Nephron progenitor cell (in vitro differentiated cells): ENCODE results near the gene E2F1.

Experiments
- DNase-seq: peaks from one replicate; pipeline ENCODE4 v3.0.0; 2021
- H3K27ac Mint-ChIP-seq: 2 replicates; pipeline ENCODE4 v1.8.0; 2021; ENCODE audit warnings: mild to moderate bottlenecking, moderate library complexity, mixed read lengths
- H3K27me3 Mint-ChIP-seq: 2 replicates; pipeline ENCODE4 v1.8.0; 2021; ENCODE audit warnings: mild to moderate bottlenecking, low read depth, mixed read lengths; ENCODE audit not compliant: poor library complexity
- H3K36me3 Mint-ChIP-seq: 2 replicates; pipeline ENCODE4 v1.8.0; 2021; ENCODE audit warnings: low read depth, mixed read lengths
- H3K4me1 Mint-ChIP-seq: 2 replicates; pipeline ENCODE4 v1.8.0; 2021; ENCODE audit warnings: mixed read lengths
- H3K4me3 Mint-ChIP-seq: 2 replicates; pipeline ENCODE4 v1.8.0; 2021; ENCODE audit warnings: mild to moderate bottlenecking, moderate library complexity, mixed read lengths
- H3K9me3 Mint-ChIP-seq: 2 replicates; pipeline ENCODE4 v1.8.0; 2021; ENCODE audit warnings: mild to moderate bottlenecking, moderate library complexity, mixed read lengths
- TF ChIP-seq, protein P1 (sequence below): fragments of 200-600 bp; sonication (generic); IDR thresholded peaks from 2 replicates; pipeline ENCODE4 v1.5.0; 2021; ENCODE audit warnings: antibody characterized with exemption

The E2F1 gene

DNA sequence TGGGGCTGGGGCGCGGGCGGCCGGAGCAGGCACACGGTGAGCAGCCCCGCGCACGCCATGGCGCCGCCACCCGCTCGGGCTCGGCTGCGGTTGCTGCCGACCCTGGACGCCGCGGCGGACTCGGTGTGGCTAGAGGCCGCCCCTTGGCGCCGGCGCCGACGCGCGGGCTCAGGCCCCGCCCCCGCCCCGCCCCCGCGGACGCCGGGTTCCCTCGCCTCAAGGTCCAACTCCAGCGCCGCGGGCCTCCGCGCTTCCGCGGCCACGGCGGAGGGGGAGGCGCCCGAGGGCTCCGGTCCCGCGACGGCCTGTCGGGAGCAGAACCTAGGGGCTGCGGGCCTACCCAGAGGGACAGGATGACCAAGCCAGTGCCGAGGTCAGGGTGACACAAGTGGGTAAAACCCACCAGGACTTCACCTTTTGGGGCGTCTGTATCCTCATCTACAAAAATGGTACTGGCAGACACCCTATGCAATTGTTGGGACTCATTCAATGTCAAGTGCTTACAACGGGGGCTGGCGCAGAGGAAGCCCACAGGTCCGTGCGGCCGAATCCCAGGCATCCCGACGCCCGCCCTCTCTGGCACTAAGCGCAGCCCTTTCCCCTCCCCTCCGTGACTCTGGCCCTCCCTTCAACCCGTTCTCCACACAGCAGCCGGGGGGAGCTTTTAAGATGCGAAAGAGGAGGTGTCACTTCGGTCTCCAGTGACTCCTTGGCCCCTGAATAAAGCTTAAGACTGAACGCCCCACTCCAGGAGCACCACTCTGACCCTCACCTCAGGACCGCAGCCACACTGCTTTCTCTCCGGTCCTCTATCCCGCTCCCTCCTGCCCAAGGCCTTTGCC, 11.7 kb downstream of the E2F1 start, which contains the start of gene NECAB3:
NECAB3 (minus strand) TSS at position 135 of the 842 bp plus-strand sequence; CDS start at position 59, 76 bp downstream.
- DNase-seq, result peak; percentile 88
- H3K36me3 Mint-ChIP-seq, result peaks cover 30% of the 10 kb centered on the region
- TF ChIP-seq, protein P1, sequence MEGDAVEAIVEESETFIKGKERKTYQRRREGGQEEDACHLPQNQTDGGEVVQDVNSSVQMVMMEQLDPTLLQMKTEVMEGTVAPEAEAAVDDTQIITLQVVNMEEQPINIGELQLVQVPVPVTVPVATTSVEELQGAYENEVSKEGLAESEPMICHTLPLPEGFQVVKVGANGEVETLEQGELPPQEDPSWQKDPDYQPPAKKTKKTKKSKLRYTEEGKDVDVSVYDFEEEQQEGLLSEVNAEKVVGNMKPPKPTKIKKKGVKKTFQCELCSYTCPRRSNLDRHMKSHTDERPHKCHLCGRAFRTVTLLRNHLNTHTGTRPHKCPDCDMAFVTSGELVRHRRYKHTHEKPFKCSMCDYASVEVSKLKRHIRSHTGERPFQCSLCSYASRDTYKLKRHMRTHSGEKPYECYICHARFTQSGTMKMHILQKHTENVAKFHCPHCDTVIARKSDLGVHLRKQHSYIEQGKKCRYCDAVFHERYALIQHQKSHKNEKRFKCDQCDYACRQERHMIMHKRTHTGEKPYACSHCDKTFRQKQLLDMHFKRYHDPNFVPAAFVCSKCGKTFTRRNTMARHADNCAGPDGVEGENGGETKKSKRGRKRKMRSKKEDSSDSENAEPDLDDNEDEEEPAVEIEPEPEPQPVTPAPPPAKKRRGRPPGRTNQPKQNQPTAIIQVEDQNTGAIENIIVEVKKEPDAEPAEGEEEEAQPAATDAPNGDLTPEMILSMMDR, result no peak
- peak within 1 kb of the TSS; percentile 68 for H3K27ac Mint-ChIP-seq
- H3K27me3 Mint-ChIP-seq, result no peaks in the 10 kb centered on the region
- peaks cover 42% of the 10 kb centered on the region for H3K4me1 Mint-ChIP-seq
- peak within 1 kb of the TSS; percentile 93 for H3K4me3 Mint-ChIP-seq
- no peaks in the 10 kb centered on the region for H3K9me3 Mint-ChIP-seq

DNA sequence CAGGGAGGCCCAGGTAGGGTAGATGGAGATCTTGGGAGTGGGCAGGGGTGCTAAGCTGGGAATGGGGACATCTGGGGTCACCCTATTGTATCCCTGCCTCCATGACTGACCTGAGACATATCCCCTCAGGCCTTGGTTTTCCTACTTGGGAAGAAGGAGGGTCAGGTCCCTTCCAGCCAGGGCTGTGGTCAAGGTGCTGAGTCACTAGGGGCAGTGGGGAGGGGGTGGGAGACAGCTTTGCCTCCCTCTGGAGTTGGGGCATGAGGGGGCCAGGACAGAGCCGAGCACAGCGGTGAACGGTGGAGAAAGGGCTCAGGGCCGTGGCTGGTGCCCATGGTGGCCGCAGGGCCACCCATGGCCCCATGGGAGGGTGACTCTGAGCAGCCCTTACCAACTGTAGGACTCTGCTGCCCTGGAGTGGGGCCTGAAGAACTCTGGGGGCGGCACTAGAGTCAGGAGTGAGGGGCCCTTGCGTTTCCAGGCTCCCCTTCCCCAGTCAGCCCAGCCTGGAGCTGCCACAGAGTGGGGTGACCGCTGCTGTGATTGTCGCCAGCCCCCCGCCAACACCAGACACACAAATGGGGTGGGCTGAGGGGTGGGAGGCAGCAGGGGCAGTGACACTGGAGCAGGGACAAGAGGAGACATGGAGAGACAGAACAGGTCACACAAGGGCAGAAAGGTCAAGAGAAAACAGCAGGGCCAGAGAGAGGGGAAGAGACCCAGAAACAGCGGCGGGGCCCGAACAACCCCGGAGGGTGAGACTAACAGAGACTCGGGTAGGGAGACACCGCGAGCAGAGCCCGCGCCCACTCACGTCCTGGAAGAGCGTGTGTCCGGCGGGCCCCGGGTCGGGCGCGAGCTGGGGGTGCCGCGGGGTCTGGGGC, 12.5 kb downstream of the E2F1 start:
- Mint-ChIP-seq H3K9me3 (no peaks in the 10 kb centered on the region), H3K27me3 (no peaks in the 10 kb centered on the region), H3K4me3 (peak overlapping the region; percentile 93), H3K27ac (peak overlapping the region; percentile 68), H3K36me3 (peaks cover 28% of the 10 kb centered on the region), H3K4me1 (peaks cover 42% of the 10 kb centered on the region)
- TF ChIP-seq, protein P1, result no peak
- DNase-seq, result no peak

DNA sequence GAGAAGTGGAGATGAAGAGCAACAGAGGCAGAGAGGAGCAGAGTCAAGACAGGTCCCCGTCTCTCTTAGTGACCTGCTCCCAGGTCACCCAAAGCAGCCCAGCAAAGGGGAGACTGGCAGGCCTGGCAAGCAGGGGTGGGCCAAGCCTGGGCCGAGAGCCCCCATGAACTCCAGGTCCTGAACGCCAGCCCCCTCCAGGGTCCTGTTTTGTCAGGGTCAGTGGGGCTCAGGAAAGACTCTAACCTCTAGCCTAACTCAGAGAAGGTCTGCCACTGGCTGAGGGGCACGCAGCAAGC, 13.1 kb downstream of the E2F1 start:
- peaks cover 42% of the 10 kb centered on the region for H3K4me1 Mint-ChIP-seq
- peaks cover 28% of the 10 kb centered on the region for H3K36me3 Mint-ChIP-seq
- peak overlapping the region; percentile 93 for H3K4me3 Mint-ChIP-seq
- peak overlapping the region; percentile 51 for H3K27ac Mint-ChIP-seq
- no peaks in the 10 kb centered on the region for H3K9me3 Mint-ChIP-seq
- no peak for DNase-seq
- no peaks in the 10 kb centered on the region for H3K27me3 Mint-ChIP-seq
- TF ChIP-seq, protein P1, result no peak

DNA sequence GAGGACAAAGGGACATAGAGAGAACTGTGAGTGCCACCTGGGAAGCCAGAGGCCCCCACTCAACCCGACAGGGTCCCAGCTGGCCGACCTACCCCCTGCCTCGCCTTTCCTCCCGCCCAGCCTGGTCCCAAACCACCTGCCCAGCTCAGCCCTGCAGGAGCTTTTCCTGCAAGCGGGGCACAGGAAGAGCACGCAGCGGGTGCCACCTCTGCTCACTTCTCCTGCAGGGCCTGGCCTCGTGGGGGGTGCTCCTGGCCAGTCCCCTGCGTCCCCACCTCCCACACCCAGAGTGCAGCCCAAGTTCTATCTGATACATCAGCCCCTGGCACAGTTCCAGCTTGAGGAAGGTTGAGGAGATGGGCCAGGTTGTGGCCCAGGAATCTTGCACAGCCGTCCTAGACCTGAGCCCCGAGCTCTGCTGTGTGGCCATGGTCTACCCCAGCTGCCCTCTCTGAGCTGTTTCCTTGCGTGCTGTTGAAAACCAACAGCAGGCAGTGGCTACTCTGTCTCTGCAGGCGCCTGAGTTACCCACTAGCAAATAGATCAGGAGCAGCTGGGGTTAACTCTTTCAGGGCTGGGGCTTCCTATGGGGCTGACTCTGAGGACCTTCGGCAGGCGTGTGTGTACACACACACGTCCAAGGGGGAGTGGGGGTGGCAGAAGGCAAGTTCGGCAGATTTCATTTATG, 13.6 kb downstream of the E2F1 start:
- DNase-seq, result no peak
- no peaks in the 10 kb centered on the region for H3K9me3 Mint-ChIP-seq
- peaks cover 42% of the 10 kb centered on the region for H3K4me1 Mint-ChIP-seq
- TF ChIP-seq, protein P1, result no peak
- H3K36me3 Mint-ChIP-seq, result peaks cover 23% of the 10 kb centered on the region
- peak overlapping the region; percentile 51 for H3K27ac Mint-ChIP-seq
- peak overlapping the region; percentile 93 for H3K4me3 Mint-ChIP-seq
- H3K27me3 Mint-ChIP-seq, result no peaks in the 10 kb centered on the region

DNA sequence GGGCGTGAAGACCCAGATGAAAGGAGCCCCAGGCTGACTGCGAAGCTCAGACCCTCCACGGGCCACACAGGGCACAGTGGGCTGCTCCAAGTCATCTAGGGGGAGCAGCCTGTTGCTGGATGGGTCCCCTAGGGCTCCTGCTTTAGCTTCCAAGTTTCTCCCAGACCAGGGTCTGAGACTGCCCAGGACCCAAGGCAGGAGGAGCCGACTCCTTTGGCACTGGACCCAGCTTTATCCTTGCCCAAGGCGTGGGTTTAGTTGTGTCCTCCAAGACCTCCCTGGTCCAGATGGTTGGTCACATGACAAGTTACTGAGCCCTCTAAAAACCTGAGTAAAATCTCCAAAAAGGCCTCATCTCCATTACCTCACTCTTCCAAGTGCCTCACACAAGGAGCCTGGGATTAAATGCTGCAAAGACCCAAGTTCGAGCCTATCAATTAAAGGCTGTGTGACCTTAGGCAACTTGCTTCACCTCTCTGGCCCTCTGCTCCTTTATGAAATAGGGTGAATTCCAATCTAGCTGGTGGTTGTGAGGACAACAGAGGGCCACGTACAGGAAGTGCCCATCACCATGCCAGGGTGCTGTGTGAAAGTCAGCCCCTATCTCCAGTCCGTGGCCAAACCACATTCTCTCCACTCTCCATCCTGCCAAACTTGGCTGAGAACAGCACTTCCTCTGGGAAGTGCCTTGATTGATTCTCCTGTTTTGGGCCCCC, 14.5 kb downstream of the E2F1 start:
- no peak overlapping the region for H3K4me3 Mint-ChIP-seq
- H3K27ac Mint-ChIP-seq, result peak overlapping the region; percentile 61
- TF ChIP-seq, protein P1, result no peak
- peaks cover 44% of the 10 kb centered on the region for H3K4me1 Mint-ChIP-seq
- peaks cover 19% of the 10 kb centered on the region for H3K36me3 Mint-ChIP-seq
- H3K27me3 Mint-ChIP-seq, result no peaks in the 10 kb centered on the region
- no peak for DNase-seq
- H3K9me3 Mint-ChIP-seq, result no peaks in the 10 kb centered on the region
